ENCODE data around the gene DEFB113. TPM values are rescaled to one million over a fixed set of nuclear protein-coding genes. Genes with fewer than 3 reads are reported as not detected.

DEFB113 gene
- total RNA-seq, 1 experiment from 2014 or later = not detected

DNA sequence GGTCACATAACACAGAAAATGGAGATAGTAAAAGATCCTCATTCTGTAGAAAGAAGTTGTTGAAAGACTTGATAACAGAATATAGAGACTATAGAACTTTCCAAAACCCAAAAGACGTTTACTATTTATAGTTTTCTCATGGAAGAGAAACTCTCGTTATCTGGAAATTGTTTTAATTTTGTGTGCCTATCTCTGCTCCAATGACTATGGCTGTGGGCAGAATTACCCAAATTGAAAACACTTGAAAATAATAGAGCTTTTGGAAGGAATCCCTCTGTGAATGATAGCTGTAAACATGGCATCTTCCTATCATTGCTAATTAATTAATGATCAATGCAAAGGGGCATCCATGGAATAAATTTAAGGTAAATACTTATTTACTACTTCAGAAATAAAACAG, 5.4 kb downstream of the DEFB113 start, which contains the start of gene DEFB114:
Gene DEFB114 (minus strand): TSS at position 101 of the 400 bp plus-strand sequence. CDS start 59 bp downstream, at position 42.
- H4K91ac ChIP-seq (ENCODE audit: insufficient read length, low read depth, low read length) = no peak within 1 kb of the TSS
- H2AK5ac ChIP-seq (ENCODE audit: insufficient read length, low read length) = no peak within 1 kb of the TSS
- H3T11ph ChIP-seq (ENCODE audit: low read length) = no peak within 1 kb of the TSS
- no peaks in the 10 kb centered on the region for H3K79me2 ChIP-seq (ENCODE audit: insufficient read depth, low read length)
- Mint-ChIP-seq H3K9me3 (peaks cover 0 to 2% of the 10 kb centered on the region in 2 experiments; a peak in 3 of 5 replicates), H3K4me3 (no peak within 1 kb of the TSS), H3K27ac (no peak within 1 kb of the TSS), H3K27me3 (ENCODE audit: low read depth) (no peaks in the 10 kb centered on the region), H3K4me1 (peaks cover 31 to 36% of the 10 kb centered on the region in 2 experiments), H3K36me3 (ENCODE audit: insufficient read depth in 1 of 3, low read depth in 3 of 3) (peaks cover under 1 to 4% (median 2%) of the 10 kb centered on the region in 3 experiments; a peak in 5 of 7 replicates)
- H3K79me1 ChIP-seq (ENCODE audit: insufficient read depth, low read depth, low read length, poor library complexity, severe bottlenecking) = no peaks in the 10 kb centered on the region
- H3K9ac ChIP-seq (ENCODE audit: extremely low read depth, insufficient read length, low read length) = no peak within 1 kb of the TSS
- H3K14ac ChIP-seq (ENCODE audit: insufficient read depth, low read length) = no peak within 1 kb of the TSS
- no peak within 1 kb of the TSS for H4K8ac ChIP-seq (replicated peaks; ENCODE audit: insufficient read length, low read depth, low read length)
- no peaks in the 10 kb centered on the region for H3K27me3 ChIP-seq (ENCODE audit: insufficient read depth, low read length)
- H2AFZ ChIP-seq (ENCODE audit: low read length) = no peak within 1 kb of the TSS
- no peak within 1 kb of the TSS for H2BK20ac ChIP-seq (ENCODE audit: low read depth, low read length, poor library complexity, severe bottlenecking)
- no peak within 1 kb of the TSS for H3K27ac ChIP-seq (ENCODE audit: insufficient read length, low read depth, low read length)
- H2BK5ac ChIP-seq (ENCODE audit: insufficient read length, low read length) = no peak within 1 kb of the TSS
- H3K56ac ChIP-seq (ENCODE audit: insufficient read length, low read depth, low read length) = no peak within 1 kb of the TSS
- H3K4me1 ChIP-seq (ENCODE audit: insufficient read depth, low read length) = no peaks in the 10 kb centered on the region; the same call in 1 of the 2 replicates
- H3K4ac ChIP-seq (ENCODE audit: low read depth, low read length) = no peak within 1 kb of the TSS
- H2BK15ac ChIP-seq (ENCODE audit: low read depth, low read length) = no peak within 1 kb of the TSS
- DNase-seq = no peak
- H3K23ac ChIP-seq (ENCODE audit: insufficient read length, low read depth, low read length) = no peak within 1 kb of the TSS
- H2BK120ac ChIP-seq (ENCODE audit: low read depth, low read length, poor library complexity, severe bottlenecking) = no peak within 1 kb of the TSS
- no peak within 1 kb of the TSS for H2BK12ac ChIP-seq (ENCODE audit: insufficient read length, low read depth, low read length)
- no peak within 1 kb of the TSS for H4K5ac ChIP-seq (ENCODE audit: insufficient read length, low read depth, low read length)
- H3K18ac ChIP-seq (ENCODE audit: insufficient read length, low read depth, low read length) = no peak within 1 kb of the TSS
- no CpG with 5 or more reads among the region's 2 CpGs for WGBS (ENCODE audit: extremely low coverage, insufficient read length, low lambda C conversion rate)
- no peak within 1 kb of the TSS for H3K4me2 ChIP-seq (ENCODE audit: insufficient read depth, insufficient read length, low read length)
- no peak for TF ChIP-seq CTCF (conservative IDR thresholded peaks at IDR 0.05)
- H4K20me1 ChIP-seq (ENCODE audit: control insufficient read depth, insufficient read depth, insufficient read length) = no peaks in the 10 kb centered on the region
- no peaks in the 10 kb centered on the region for H3K23me2 ChIP-seq (ENCODE audit: insufficient read length, low read depth, low read length, poor library complexity, severe bottlenecking)
- no peaks in the 10 kb centered on the region for H3K9me3 ChIP-seq (ENCODE audit: control insufficient read depth, low read depth, low read length)
